ENCODE data around the gene FGF10. TPM values are rescaled to one million over a fixed set of nuclear protein-coding genes. Genes with fewer than 3 reads are reported as not detected.

The FGF10 gene
- not detected for total RNA-seq

DNA sequence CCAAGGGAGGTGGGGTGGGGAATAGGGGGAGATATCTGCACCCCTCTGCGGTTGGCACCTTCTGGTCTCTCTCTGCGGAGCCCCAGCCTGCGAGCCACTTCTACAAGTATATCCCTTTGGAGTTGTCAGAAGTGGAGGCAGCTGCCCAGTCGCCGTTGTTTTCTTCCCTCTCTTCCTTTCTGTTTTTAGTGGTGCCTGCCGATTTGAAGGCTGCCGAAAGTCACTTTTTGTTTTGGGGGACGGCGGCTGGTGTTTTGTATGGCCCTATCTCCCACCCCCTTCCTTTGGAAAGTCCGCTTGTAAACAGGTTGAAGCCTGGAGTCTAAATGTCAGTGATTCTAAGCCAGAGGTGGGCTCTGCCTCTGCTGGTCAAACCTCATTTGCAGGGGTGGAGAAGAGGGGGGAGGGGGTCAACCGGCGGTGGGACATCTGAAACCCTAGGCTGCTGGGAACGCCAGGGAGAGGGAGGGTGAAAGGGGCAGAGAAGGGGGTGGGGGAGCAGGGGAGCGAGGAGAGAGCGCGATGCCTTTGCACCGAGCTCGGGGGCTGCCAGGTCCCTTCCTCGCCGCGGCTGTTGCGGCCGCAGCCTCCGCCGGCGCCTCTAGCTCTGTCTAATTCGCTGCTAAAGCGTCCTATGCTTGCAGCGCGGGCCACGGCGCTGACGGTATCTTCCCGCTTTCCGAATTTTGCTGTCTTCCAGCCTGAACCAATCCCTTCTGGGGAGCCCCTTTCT lies at the start of gene FGF10:
Gene FGF10 (minus strand): TSS at position 331 of the 733 bp plus-strand sequence. CDS start 738 bp downstream, outside the sequence.
- ChIA-PET CTCF (no interaction called here), POLR2A (no interaction called here)
- Mint-ChIP-seq H3K27ac (no peak within 1 kb of the TSS), H3K4me3 (no peak within 1 kb of the TSS), H3K27me3 (peaks cover 30% of the 10 kb centered on the region), H3K36me3 (no peaks in the 10 kb centered on the region), H3K4me1 (ENCODE audit: low read depth) (no peaks in the 10 kb centered on the region), H3K9me3 (no peaks in the 10 kb centered on the region)
- no peak for DNase-seq
- intact Hi-C loops (cut with micrococcal nuclease) = no loop called here

DNA sequence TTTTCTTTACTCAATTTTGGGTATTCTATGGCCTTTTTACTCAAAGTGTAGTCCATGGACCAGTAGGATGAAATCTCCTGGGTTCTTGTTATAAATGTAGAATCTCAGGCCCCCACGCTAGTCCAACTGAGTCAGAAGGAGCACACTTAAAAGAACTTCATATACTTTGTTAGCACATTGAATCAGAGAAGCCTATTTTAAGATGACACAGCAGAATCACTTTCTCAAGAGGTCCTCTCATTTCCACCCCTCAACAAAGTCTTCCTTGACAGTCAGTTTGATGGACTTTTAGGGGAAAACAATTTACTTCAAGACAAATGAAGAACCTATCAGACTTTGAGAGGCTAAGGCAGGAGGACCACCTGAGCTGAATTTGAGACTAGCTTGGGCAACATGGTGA lies 37.7 kb upstream of the FGF10 start:
- no peaks in the 10 kb centered on the region for H3K27me3 Mint-ChIP-seq
- H3K27ac Mint-ChIP-seq = no peak overlapping the region
- POLR2A ChIA-PET = no interaction called here

DNA sequence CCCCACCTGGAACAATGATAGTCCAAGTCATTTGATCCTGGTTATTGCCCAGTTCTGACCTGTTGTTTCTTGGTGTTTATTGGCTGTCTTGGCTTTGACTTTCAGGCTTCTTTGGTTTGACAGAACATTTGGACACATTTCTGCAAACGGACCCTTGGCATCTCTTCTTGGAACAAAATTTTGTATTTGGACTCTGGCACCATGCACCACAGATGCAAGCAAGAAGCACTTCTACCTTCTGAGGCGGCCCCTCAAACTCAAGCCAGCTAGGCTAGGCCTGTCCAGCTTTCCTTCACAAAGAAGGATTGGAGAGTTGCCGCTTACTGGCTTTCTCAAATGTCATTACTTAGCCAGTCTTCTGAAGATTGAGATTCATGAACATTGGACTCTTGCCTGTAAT lies 23.1 kb upstream of the FGF10 start:
- CTCF ChIA-PET = no interaction called here
- Mint-ChIP-seq H3K27ac (no peak overlapping the region), H3K36me3 (no peaks in the 10 kb centered on the region), H3K4me1 (ENCODE audit: low read depth) (no peaks in the 10 kb centered on the region), H3K27me3 (no peaks in the 10 kb centered on the region), H3K9me3 (peaks cover 10% of the 10 kb centered on the region), H3K4me3 (no peak overlapping the region)
- POLR2A ChIA-PET = no interaction called here
- intact Hi-C loops (cut with micrococcal nuclease) = no loop called here
- DNase-seq = no peak

More for the DNA sequence above, 37.7 kb upstream of the FGF10 start:
- Mint-ChIP-seq H3K9me3 (peaks cover 5% of the 10 kb centered on the region), H3K4me3 (no peak overlapping the region), H3K4me1 (ENCODE audit: low read depth) (no peaks in the 10 kb centered on the region), H3K36me3 (no peaks in the 10 kb centered on the region)
- intact Hi-C loops (cut with micrococcal nuclease) = no loop called here
- DNase-seq = no peak
- CTCF ChIA-PET = no interaction called here

DNA sequence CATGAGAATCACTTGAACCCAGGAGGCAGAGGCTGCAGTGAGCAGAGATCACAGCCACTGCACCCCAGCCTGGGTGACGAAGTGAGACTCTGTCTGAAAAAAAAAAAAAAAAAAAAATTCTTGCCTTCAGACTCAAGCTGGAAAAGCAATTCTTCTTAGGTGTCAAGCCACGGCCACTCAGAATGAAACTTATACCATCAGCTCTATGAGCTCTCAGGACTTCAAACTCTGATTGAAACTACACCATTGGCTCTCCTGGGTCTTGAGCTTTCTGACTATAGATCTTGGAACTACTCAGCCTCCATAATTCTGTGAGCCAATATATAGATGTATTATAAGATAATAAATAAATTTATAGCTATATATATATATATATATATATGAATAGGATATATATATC lies 12.9 kb upstream of the FGF10 start:
- intact Hi-C loops (cut with micrococcal nuclease) = no loop called here
- no peak for DNase-seq
- H3K27me3 Mint-ChIP-seq = no peaks in the 10 kb centered on the region
- H3K36me3 Mint-ChIP-seq = no peaks in the 10 kb centered on the region
- CTCF ChIA-PET = no interaction called here
- no peaks in the 10 kb centered on the region for H3K9me3 Mint-ChIP-seq
- H3K4me3 Mint-ChIP-seq = no peak overlapping the region
- POLR2A ChIA-PET = no interaction called here
- no peak overlapping the region for H3K27ac Mint-ChIP-seq
- H3K4me1 Mint-ChIP-seq (ENCODE audit: low read depth) = no peaks in the 10 kb centered on the region

DNA sequence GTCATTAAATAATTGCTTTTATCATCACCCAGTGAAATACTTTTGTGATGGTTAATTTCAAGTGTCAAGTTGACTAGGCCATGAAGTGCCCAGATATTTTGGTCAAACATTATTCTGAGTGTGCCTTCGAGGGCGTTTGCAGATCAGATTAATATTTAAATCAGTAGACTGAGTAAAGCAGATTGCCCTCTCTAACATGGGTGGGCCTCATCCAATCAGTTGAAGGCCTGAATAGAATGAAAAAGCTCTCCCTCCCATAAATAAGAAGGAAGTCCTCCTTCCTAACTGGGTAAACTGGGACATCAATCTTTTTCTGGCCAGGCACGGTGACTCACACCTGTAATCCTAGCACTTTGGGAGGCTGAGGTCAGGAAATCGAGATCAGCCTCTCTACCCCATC lies 12.4 kb upstream of the FGF10 start:
- Mint-ChIP-seq H3K9me3 (no peaks in the 10 kb centered on the region), H3K27ac (no peak overlapping the region), H3K36me3 (no peaks in the 10 kb centered on the region), H3K27me3 (no peaks in the 10 kb centered on the region), H3K4me1 (ENCODE audit: low read depth) (no peaks in the 10 kb centered on the region), H3K4me3 (no peak overlapping the region)
- DNase-seq = no peak
- ChIA-PET POLR2A (no interaction called here), CTCF (no interaction called here)
- intact Hi-C loops (cut with micrococcal nuclease) = no loop called here

DNA sequence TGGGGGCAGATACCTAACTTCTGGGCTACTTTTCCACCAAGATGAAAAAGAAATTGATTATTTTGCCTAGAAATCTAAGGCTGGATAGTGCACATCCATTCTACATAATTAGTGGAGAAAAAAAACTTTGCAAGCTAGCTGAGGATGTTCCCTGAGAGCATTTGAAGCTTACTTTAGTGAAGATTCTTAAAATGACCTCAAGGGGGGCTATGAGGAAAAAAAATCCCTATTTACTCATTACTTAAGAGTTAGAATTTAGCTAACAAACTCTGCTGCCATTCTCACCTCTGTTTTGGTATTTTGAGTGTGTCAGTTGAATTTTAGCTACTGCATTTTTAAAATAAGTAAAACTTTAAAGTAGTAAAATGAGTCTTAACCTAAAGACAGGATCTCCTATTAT lies 9.2 kb upstream of the FGF10 start:
- H3K9me3 Mint-ChIP-seq = no peaks in the 10 kb centered on the region
- no peak for DNase-seq
- no peaks in the 10 kb centered on the region for H3K4me1 Mint-ChIP-seq (ENCODE audit: low read depth)
- no peaks in the 10 kb centered on the region for H3K36me3 Mint-ChIP-seq
- no peaks in the 10 kb centered on the region for H3K27me3 Mint-ChIP-seq
- ChIA-PET POLR2A (no interaction called here), CTCF (no interaction called here)
- H3K27ac Mint-ChIP-seq = no peak overlapping the region
- no peak overlapping the region for H3K4me3 Mint-ChIP-seq
- intact Hi-C loops (cut with micrococcal nuclease) = no loop called here

DNA sequence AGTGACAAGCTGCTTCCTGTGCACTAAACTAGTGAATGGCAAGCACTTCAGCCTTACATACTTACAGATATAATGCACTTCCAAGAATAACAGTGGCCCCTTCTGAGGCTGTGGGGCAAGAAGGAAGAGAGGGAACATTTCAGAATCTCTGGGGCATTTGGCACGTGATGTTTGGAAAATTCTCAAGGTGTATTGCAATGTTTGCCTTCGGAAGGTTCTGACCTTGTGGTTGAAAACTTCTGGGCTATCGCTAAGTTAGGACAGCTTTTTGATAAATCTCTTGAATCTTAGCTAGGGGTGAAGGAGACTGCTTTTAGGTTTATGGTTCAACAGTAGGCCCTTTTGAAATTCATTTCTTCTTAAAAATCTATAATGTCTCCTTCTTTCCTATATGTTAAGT lies 7.1 kb upstream of the FGF10 start:
- no peaks in the 10 kb centered on the region for H3K36me3 Mint-ChIP-seq
- intact Hi-C loops (cut with micrococcal nuclease) = no loop called here
- H3K27me3 Mint-ChIP-seq = peaks cover 2% of the 10 kb centered on the region
- H3K9me3 Mint-ChIP-seq = no peaks in the 10 kb centered on the region
- ChIA-PET CTCF (no interaction called here), POLR2A (no interaction called here)
- DNase-seq = no peak
- H3K4me1 Mint-ChIP-seq (ENCODE audit: low read depth) = no peaks in the 10 kb centered on the region
- no peak overlapping the region for H3K27ac Mint-ChIP-seq
- no peak overlapping the region for H3K4me3 Mint-ChIP-seq

DNA sequence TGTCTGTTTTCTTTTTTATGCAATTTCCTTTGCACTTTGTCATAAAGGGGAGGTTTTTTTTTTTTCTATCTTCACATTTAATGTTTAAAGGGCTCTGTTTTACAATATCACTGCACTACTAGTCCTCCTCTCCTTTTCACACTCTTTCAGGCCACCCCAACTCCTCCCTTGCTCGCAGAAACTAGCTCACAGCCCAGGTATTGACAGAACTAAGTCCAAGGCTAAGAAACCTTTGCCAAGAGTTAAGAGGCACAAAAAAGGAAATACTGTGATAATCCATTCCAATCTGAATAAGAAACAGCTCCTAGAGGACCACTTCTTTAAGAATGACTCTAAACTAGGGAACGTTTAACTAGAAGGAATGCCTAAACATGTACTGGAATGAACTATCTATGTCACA lies 1.1 kb upstream of the FGF10 start:
- POLR2A ChIA-PET = no interaction called here
- Mint-ChIP-seq H3K36me3 (no peaks in the 10 kb centered on the region), H3K27ac (no peak overlapping the region), H3K4me1 (ENCODE audit: low read depth) (no peaks in the 10 kb centered on the region), H3K9me3 (no peaks in the 10 kb centered on the region), H3K27me3 (peaks cover 30% of the 10 kb centered on the region), H3K4me3 (no peak overlapping the region)
- CTCF ChIA-PET = no interaction called here
- DNase-seq = no peak
- intact Hi-C loops (cut with micrococcal nuclease) = no loop called here

DNA sequence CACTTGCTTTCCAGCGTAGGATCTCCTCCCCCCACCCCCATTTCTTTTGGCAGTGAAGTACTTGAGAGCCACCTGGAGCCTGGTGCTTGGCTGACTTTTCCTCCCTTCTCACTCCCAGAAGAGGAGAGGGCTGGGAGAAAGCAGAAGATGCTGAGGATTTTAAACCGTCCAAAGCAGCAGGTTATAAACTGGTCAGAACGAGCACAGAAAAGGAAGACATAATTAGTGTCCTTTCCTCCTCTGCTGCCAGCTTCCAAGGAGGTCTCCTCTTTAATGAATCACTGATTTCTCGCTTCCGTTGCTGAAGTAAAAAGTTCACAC lies 563 bp upstream of the FGF10 start:
- H3K4me1 Mint-ChIP-seq (ENCODE audit: low read depth) = no peaks in the 10 kb centered on the region
- H3K9me3 Mint-ChIP-seq = no peaks in the 10 kb centered on the region
- ChIA-PET CTCF (no interaction called here), POLR2A (no interaction called here)
- DNase-seq = no peak
- intact Hi-C loops (cut with micrococcal nuclease) = no loop called here
- H3K27ac Mint-ChIP-seq = no peak overlapping the region
- H3K27me3 Mint-ChIP-seq = peaks cover 30% of the 10 kb centered on the region
- no peak overlapping the region for H3K4me3 Mint-ChIP-seq
- H3K36me3 Mint-ChIP-seq = no peaks in the 10 kb centered on the region

DNA sequence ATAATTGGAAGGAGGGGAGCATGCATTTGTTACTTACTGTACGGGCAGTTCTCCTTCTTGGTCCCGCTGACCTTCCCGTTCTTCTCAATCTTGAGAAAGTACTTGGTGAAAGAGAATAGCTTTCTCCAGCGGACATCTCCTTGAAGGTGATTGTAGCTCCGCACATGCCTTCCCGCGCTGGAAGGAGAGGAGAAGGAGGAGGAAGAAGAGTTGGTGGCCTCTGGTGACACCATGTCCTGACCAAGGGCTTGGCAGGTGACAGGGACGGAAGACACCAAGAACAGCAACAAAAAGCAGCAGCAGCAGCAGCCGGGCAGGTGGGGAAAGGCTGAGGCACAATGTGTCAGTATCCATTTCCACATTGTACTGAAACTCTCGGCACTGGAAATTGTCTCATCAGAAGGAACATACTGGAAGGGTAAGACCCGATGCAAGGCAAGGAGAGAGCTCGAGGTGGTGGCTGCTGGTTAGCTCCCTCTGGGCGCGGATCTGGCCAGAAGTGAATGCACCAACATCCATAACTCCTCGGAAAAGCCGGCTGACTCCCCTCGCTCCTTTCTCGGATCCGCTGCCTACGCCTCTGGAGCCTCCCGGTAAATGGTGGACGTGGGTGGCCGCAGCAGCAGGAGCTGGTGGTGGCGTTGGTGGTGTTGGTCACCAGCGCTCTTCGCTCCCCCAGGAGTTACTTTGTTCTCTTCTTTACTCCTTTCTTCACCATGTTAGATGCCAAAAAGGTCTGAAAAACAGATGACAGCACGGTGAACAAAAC lies 715 bp downstream of the FGF10 start:
- DNase-seq = no peak
- no peaks in the 10 kb centered on the region for H3K4me1 Mint-ChIP-seq (ENCODE audit: low read depth)
- POLR2A ChIA-PET = no interaction called here
- intact Hi-C loops (cut with micrococcal nuclease) = no loop called here
- no peak overlapping the region for H3K27ac Mint-ChIP-seq
- H3K27me3 Mint-ChIP-seq = peaks cover 30% of the 10 kb centered on the region
- CTCF ChIA-PET = no interaction called here
- no peak overlapping the region for H3K4me3 Mint-ChIP-seq
- no peaks in the 10 kb centered on the region for H3K9me3 Mint-ChIP-seq
- no peaks in the 10 kb centered on the region for H3K36me3 Mint-ChIP-seq

DNA sequence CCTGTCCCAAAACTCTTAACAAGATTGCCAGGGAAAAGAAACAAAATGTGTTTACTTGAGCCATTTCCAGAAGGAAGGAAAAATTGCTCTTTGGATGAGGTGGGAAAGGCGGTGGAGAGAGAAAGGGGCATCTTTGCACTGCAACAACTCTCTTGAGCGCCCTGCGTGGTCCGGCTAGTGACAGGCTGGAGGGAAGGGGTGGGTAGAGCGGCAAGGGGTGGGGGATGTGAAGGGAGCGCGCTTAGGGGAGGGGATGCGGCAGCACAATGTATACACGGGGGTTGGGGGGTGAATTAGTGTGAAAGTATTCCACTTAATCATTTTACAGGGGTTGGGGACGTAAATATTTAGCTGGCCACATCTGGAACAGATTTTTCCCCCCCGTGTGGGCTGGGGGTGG lies 1.3 kb downstream of the FGF10 start:
- intact Hi-C loops (cut with micrococcal nuclease) = no loop called here
- no peaks in the 10 kb centered on the region for H3K4me1 Mint-ChIP-seq (ENCODE audit: low read depth)
- CTCF ChIA-PET = no interaction called here
- no peak for DNase-seq
- peaks cover 30% of the 10 kb centered on the region for H3K27me3 Mint-ChIP-seq
- H3K9me3 Mint-ChIP-seq = no peaks in the 10 kb centered on the region
- H3K4me3 Mint-ChIP-seq = no peak overlapping the region
- no peaks in the 10 kb centered on the region for H3K36me3 Mint-ChIP-seq
- no peak overlapping the region for H3K27ac Mint-ChIP-seq
- POLR2A ChIA-PET = no interaction called here

DNA sequence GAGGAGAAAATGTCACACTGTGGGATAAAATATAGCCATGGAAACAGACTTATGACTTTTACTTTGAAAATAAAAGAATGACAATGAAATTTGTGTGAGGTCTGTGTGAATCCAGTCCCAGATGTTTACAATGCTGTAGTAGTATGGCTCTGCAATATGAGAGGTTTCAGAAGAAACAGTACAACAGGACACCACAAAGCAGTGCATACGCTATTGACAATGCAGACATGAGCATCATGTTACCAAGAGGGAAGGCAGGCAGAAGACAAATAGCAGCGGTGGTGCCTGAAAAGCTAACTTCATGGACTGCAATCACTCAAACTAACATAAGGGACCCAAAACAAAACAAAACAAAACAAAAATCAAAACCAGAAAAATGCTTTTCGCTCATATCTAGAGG lies 1.8 kb downstream of the FGF10 start:
- Mint-ChIP-seq H3K9me3 (no peaks in the 10 kb centered on the region), H3K27me3 (peaks cover 30% of the 10 kb centered on the region), H3K27ac (no peak overlapping the region), H3K36me3 (no peaks in the 10 kb centered on the region), H3K4me3 (no peak overlapping the region), H3K4me1 (ENCODE audit: low read depth) (no peaks in the 10 kb centered on the region)
- no peak for DNase-seq
- ChIA-PET POLR2A (no interaction called here), CTCF (no interaction called here)
- intact Hi-C loops (cut with micrococcal nuclease) = no loop called here

DNA sequence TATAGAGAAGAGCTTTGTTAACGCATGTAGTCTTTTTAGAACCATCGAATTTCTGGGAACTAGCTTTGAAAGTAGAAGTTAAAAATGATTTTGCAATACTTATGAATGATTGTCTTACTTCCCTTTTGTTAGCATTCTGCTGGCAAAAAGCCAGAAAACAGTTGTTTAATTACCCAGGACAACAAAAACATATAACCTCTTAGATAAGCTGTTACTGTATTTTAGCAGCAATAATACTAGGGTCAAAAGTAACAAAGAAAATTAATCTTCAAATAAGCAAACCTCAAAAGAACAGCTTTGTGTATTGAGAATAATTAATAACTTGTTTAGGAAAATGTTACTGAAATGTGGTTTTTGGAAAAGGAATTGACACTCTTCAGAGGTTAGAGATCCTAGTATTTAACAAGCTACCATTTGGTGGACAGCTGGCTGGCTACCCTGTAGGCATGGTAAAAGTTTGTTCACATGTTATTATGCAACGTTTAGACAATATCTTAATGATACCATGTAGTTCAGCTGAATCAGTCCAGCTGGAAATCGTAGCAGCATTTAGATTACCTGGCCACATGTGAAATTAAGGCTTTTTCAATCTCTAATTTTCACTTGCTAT lies 3.8 kb downstream of the FGF10 start:
- H3K4me1 Mint-ChIP-seq (ENCODE audit: low read depth) = no peaks in the 10 kb centered on the region
- intact Hi-C loops (cut with micrococcal nuclease) = no loop called here
- H3K27ac Mint-ChIP-seq = no peak overlapping the region
- ChIA-PET CTCF (interaction anchor here (0.6 kb wide), 1 partner anchor 199 kb away, joined by 3 read pairs; no protein-coding TSS in a partner anchor), POLR2A (no interaction called here)
- peaks cover 25% of the 10 kb centered on the region for H3K27me3 Mint-ChIP-seq
- DNase-seq = no peak
- H3K4me3 Mint-ChIP-seq = no peak overlapping the region
- no peaks in the 10 kb centered on the region for H3K9me3 Mint-ChIP-seq
- H3K36me3 Mint-ChIP-seq = no peaks in the 10 kb centered on the region
